Measurements from ENCODE around the gene TMEM128.
"Not testable (repeated sequence)": the region's sequence is repeated elsewhere in the genome, so short reads cannot be mapped to it uniquely, and the experiment has no call there.

Gene TMEM128

GRCh38 chr4:4257705-4258104 lies 9.7 kb upstream of the TMEM128 start:
- in situ Hi-C loops (cut with MboI; ENCODE audit: low sequenced_read_pairs): not testable (repeated sequence)

- in situ Hi-C loops (cut with MboI; ENCODE audit: low sequenced_read_pairs): no loop called here
Observed at GRCh38 chr4:4256799-4257198, 8.8 kb upstream of the TMEM128 start.

- in situ Hi-C loops (cut with MboI; ENCODE audit: low sequenced_read_pairs): no loop called here
Observed at GRCh38 chr4:4254666-4255065, 6.6 kb upstream of the TMEM128 start.

- in situ Hi-C loops (cut with MboI; ENCODE audit: low sequenced_read_pairs): no loop called here
Observed at GRCh38 chr4:4254199-4254598, 6.2 kb upstream of the TMEM128 start.

- in situ Hi-C loops (cut with MboI; ENCODE audit: low sequenced_read_pairs): no loop called here
Observed at GRCh38 chr4:4249866-4250265, 1.8 kb upstream of the TMEM128 start.

- in situ Hi-C loops (cut with MboI; ENCODE audit: low sequenced_read_pairs): not testable (repeated sequence)
Observed at GRCh38 chr4:4249342-4249741, 1.3 kb upstream of the TMEM128 start.

GRCh38 chr4:4248885-4249203 lies 821 bp upstream of the TMEM128 start:
- in situ Hi-C loops (cut with MboI; ENCODE audit: low sequenced_read_pairs): no loop called here

GRCh38 chr4:4247696-4248028 lies 361 bp downstream of the TMEM128 start:
- in situ Hi-C loops (cut with MboI; ENCODE audit: low sequenced_read_pairs): no loop called here

- in situ Hi-C loops (cut with MboI; ENCODE audit: low sequenced_read_pairs): no loop called here
Observed at GRCh38 chr4:4245172-4245571, 2.9 kb downstream of the TMEM128 start.

- in situ Hi-C loops (cut with MboI; ENCODE audit: low sequenced_read_pairs): not testable (repeated sequence)
Observed at GRCh38 chr4:4239551-4239950, 8.5 kb downstream of the TMEM128 start.

GRCh38 chr4:4233610-4234009 lies 14.4 kb downstream of the TMEM128 start:
- in situ Hi-C loops (cut with MboI; ENCODE audit: low sequenced_read_pairs): no loop called here

GRCh38 chr4:4228356-4228668 lies 19.7 kb downstream of the TMEM128 start:
- in situ Hi-C loops (cut with MboI; ENCODE audit: low sequenced_read_pairs): no loop called here

GRCh38 chr4:4227510-4228355 lies 20.3 kb downstream of the TMEM128 start:
- in situ Hi-C loops (cut with MboI; ENCODE audit: low sequenced_read_pairs): no loop called here

- in situ Hi-C loops (cut with MboI; ENCODE audit: low sequenced_read_pairs): no loop called here
Observed at GRCh38 chr4:4226606-4227438, 21.2 kb downstream of the TMEM128 start, which contains the start of gene OTOP1. Gene OTOP1, minus strand, starts transcription at chr4:4226929. Its CDS starts 65 bp downstream, at chr4:4226864.

GRCh38 chr4:4225915-4226605 lies 22.0 kb downstream of the TMEM128 start:
- in situ Hi-C loops (cut with MboI; ENCODE audit: low sequenced_read_pairs): no loop called here

- in situ Hi-C loops (cut with MboI; ENCODE audit: low sequenced_read_pairs): no loop called here
Observed at GRCh38 chr4:4217113-4217512, 30.9 kb downstream of the TMEM128 start.

GRCh38 chr4:4216648-4217047 lies 31.4 kb downstream of the TMEM128 start:
- in situ Hi-C loops (cut with MboI; ENCODE audit: low sequenced_read_pairs): no loop called here

GRCh38 chr4:4213674-4214073 lies 34.3 kb downstream of the TMEM128 start:
- in situ Hi-C loops (cut with MboI; ENCODE audit: low sequenced_read_pairs): not testable (repeated sequence)

- in situ Hi-C loops (cut with MboI; ENCODE audit: low sequenced_read_pairs): no loop called here
Observed at GRCh38 chr4:4206204-4206603, 41.8 kb downstream of the TMEM128 start.

- in situ Hi-C loops (cut with MboI; ENCODE audit: low sequenced_read_pairs): no loop called here
Observed at GRCh38 chr4:4204401-4204745, 43.6 kb downstream of the TMEM128 start.

GRCh38 chr4:4203688-4204400 lies 44.2 kb downstream of the TMEM128 start:
- in situ Hi-C loops (cut with MboI; ENCODE audit: low sequenced_read_pairs): no loop called here

Data from HL-60/S4 treated with retinoic acid at 250 ng/mL for 4 days and 3 days (cell line).